OCI-M2 (cell line): ENCODE measurements around the gene RAI1.

ENCODE experiments used
- DNase-seq: peaks from one replicate; lab custom pipeline; 2025; ENCODE audit not compliant: unreplicated experiment; lab: John Stamatoyannopoulos, UW

RAI1 gene

DNA sequence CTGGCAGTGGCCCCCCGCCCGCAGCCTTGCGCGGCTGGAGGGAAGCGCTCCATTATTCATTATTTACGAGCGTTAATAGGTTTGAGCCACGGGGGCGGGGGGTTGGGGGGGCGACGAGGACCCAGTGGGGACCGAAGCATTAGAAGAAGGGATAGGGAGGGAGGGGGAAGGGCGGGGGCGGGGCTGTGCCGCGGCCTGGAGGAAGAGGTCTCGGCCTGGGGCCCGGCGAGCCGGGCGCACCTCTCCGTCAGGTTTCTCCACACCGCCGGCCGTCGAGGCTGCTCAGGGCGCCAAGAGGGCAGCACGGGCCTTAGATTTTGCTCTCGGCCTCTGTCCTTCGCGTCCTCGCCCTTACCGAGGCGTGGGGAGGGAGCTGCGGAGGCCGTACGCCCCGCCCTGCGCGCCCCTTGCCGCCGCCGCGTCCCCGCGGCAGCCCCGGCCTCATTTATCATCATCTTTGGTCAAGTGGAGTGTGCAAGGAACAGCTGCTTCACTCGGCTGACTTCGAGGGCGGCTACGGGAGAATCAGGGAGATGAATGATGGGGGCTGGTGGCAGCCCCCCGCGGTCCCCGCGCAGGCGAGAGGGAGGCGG, 101.4 kb downstream of the RAI1 start:
- DNase-seq: no peak

DNA sequence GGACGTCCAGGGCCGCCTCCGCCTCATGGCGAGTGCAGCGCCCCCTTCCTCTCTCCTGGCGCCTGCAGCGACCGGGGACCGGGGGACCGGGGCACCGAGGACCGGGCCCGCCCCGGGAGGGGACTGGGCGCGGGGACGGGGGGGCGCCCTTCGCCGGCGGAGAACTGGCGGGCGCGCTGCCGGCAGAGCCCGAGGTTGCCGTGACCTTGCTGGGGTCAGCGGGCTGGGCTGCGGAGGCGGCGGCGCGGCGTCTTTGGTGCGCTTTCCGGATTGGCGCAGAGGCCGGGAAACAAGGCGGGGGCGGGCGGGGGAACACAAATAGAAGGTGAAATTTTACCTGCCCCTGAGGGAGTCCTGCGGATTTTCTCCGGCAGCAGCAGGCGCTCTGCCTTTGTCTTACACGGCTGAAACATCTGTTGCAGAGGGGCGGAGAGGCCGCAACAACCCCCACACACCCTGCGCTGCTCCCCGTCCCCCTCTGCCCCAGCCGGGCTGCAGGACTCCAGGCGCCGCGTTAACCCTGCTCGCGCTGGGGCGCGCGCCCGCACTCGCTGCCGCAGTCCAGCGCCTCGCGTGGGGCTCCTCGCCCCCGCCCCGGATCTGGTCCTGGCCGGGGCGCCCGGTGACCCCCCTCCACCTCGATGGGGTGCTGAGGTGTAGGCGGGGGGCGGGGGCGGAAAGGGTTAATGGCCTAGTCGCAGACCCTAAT, 102.0 kb downstream of the RAI1 start:
- DNase-seq: no peak

DNA sequence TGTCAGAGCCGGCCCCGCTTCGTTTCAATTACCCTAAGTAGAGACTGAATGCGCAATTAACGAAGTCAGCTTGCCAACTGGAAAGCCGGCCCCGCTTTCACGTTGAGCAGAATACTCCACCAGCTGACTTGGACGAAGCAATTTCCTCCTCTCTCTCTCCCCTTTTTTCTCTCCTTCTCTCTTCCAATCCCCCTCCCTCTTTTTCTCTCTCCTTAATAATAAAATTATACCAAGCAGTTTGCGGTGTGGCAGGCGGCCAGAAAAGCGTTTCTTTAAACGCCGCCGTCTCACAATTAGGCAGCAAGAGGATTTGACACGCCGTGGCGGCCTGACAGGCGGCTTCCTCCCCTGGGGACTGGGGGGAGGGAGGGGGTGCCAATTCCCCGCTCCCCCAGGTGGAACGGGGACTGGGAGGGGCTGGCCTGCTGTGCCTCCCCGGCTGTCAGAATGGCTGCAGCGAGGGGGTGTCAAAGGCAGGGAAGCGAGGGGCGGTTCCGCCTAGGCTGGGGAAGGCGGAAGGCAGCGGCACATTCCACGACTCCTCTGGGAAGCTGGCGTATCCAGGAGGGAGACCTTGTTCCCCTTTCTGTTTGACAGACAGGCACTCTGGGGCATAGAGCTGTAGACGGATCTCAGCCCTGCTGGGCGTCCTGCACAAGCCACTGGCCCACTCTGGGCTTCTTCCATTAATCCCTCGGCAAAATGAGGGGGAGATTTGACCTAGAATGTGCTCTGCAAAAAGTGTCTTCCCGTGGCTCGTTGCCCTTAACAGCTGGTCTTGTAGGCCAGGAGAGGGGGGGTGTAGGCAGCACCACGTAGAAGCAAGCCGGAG, 102.8 kb downstream of the RAI1 start:
- no peak for DNase-seq

DNA sequence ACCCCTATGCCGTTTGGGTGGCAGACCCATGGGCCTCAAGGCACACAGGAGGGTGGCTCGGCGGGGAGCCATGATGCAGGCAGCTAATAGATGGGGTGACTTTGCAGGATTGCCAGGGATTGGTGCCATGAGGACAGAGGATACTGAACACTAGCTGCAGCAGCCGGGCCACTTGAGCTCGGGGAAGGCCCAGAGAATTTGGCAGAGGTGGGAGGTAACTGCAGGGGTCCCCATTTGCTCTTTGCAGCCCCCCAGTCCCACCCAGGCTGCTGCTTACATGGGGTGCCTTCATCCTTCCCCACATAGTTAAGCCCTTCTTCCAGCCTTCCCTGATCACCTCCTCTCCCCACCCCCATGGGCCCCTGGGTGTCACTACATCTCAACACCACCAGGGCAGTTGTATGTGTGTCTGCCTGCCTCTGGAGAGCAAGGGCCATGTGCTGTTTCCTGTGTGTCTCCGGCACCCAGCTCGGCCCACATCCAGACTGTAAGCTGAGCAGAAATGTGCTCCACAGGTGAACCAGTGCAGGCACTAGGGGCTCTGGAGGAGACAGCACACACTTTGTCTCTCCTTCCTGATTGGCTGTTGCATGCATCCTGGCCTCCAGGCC, 103.5 kb downstream of the RAI1 start:
- DNase-seq: no peak

DNA sequence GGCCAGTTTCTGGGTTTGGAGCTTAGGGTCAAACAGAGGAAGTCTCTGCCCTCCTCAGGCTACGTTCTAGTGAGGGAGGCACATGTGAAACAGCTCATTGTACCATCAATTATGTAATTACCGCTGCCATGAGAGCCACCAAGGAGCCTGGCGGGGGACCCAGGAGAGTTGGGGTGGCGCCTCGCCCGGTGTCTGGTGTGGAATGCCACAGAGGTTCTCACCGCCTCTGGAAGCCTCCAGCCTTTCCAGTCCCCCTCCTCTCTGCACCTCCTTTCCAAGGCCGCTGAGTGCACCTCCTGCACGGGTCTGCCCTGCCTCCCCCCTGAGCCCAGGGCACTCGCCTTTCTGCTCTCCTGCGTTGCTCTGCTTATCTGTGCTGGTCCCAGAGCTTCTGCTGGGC, 104.1 kb downstream of the RAI1 start:
- DNase-seq: no peak

DNA sequence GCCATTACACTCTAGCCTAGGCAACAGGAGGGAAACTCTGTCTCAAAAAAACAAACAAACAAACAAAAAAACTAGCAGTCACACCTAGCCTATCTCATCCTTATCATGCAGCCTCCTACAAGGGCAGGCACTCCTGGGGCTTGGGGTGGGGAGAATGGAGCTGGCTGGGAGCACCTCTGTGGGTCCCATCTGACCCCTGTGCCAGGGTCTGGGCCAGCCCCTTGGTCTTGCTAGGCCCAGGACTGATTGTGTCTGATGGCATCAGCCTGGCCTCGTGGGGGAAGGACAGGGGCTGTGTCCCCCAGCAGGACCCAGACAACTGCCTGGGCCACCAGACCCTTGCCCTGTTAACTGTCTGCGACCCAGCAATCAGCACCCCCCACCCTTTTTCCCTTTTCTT, 105.7 kb downstream of the RAI1 start:
- DNase-seq: no peak

DNA sequence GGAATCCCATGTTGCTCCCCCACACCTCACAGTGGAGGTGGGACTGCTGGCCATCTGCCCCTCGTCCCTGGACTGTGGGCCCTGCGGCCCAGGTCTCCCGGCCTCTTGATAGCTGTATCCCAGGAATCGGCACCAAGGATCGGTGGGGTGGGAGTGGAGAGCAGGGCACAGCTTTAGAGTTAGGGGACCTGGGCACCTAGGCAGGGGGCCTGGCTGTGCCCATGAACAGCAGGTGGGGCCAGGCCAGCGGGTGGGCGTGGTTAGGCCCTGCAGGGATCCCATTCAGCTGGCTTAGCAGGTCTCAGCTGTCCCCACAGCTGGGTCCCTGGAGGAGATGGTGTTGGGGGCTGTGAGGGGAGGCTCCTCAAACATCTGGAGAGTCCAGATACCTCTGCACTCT, 106.3 kb downstream of the RAI1 start:
- no peak for DNase-seq

DNA sequence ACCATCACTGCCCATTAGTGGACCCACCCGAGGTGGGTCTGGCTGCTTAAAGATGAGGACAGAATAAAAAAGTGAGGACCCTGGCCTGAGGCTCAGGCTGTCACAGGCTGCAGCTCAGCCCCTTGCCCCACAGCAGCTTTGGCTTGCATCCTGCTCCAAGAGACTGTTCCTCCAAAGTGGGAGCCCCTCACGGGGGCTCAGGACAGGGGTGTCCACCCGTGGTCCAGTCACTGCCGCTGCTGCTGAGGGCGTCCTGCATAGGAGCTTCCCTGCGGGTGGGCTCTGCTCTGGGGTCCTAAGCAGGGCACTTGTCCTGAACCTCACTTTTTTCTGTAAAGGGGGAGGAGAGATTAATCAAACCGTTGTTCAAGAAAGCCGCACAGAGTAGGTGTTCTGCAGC, 107.7 kb downstream of the RAI1 start:
- no peak for DNase-seq

DNA sequence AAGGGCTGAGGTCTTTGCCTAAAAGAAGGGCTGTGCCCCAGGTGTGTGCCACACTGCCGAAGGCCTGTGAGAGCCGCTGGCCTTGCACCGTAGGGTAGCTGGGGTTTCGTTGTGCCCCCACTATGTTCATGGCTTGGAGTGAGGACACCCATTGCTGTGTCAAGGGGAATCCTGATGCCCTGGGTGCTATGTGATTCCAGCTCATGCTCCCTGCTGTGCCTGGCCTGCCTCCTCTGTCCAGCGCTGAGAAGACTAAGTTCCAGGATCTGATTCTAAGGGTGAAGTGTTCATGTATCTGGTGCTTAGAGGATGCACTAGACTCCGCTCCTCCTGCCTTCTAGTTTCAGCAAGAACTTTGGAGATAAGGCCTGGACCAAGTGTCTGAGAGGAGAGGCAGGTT, 108.2 kb downstream of the RAI1 start:
- no peak for DNase-seq

DNA sequence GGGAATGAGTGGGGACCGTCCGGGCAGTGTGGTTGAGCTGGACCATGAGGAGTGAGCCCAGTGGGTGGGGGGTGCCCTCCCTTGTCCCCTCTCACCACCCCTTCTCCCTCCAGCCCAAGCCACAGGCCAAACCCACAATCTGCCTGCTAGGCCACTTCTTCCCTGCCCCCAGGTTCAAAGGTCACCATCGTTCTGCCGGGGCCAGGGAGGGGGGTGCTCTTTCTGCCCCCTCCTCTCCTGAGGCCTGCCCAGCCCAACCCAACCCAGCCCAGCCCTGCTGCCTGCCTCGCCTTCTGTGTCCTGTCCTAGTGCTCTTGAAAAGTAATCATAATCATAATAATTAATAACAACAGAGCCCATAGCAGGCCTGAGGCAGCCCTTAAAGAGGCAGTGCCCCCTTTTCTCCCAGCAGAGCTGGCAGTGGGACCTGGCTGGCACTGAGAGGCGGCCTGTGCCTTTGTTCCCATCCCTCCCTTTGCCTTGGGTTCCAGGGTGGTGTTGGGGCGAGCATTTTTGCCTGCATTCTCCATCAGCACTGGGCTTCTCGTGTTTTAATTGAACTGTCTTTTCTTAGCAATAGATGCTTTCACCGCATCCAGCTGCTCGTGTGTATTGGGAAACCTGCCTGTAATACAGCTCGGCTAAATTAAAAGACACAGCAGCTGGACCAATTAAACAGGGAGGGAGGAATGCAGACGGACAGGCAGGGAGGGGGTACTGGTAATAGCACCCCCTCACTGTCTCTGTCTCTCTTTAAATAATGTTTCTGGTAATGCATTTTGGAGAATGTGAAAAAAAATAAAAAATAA, 108.8 kb downstream of the RAI1 start:
- no peak for DNase-seq

DNA sequence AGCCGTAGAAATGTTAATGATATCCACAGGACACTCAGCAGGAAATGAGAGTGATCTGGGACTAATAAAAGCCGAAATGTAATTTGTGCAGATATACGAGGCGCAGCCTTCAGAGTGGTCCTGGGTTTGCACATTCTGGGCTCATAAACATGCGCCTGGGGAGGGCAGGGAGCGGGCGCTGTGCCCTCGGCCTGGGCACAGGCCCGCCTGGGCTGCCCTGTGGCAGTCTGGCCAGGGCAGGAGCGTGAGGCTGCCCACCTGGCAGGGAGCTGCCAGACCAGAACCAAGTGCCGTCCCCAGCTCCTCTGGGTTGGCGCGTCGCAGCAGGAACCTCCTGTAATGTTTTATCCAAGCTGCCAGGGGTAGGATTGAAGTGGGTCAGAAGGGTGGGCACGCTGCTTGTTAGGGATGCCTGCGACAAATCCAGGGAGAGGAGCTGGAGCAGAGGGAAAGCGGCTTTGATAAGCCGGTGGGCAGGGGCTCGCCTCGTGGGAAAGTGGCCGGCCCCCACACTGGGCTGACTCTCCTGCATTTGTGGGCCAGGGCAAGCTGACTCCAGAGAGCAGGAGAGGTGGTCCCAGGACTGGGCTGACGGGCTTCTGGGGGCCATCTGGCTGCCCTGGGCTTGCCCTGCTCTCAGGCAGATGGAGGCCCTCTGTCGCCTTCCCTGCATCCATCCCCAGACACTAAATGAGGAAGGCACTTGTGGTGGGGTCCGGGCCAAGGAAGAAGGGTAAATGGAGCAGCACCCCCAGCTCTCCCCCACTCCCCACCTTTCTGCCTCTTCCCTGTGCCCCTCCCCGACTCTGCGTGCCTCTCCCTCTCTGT, 109.6 kb downstream of the RAI1 start:
- no peak for DNase-seq

DNA sequence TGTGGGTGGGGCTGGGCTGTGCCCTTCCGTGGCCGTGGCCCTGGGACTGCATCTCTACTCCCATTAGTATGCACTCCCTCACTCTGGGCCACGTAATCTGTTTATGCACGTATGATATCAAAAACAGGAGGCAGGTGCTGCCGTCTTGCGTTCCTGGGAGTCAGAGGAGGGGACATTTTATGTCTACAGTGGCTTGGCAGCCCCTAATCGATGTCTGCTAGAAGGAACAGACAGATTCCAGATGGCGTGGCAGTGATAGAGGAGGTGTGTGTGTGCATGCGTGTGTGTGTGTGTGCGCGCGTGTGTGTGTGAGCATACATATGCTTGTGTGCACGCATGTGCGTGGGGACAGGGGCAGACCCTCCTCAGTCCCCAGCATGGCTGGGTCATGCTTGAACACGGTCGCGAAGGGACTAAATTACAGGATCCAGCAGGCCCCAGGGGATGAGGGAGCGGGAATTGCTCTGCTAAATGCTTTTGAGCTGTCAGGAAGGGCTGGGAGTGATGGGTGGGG, 110.8 kb downstream of the RAI1 start:
- no peak for DNase-seq

DNA sequence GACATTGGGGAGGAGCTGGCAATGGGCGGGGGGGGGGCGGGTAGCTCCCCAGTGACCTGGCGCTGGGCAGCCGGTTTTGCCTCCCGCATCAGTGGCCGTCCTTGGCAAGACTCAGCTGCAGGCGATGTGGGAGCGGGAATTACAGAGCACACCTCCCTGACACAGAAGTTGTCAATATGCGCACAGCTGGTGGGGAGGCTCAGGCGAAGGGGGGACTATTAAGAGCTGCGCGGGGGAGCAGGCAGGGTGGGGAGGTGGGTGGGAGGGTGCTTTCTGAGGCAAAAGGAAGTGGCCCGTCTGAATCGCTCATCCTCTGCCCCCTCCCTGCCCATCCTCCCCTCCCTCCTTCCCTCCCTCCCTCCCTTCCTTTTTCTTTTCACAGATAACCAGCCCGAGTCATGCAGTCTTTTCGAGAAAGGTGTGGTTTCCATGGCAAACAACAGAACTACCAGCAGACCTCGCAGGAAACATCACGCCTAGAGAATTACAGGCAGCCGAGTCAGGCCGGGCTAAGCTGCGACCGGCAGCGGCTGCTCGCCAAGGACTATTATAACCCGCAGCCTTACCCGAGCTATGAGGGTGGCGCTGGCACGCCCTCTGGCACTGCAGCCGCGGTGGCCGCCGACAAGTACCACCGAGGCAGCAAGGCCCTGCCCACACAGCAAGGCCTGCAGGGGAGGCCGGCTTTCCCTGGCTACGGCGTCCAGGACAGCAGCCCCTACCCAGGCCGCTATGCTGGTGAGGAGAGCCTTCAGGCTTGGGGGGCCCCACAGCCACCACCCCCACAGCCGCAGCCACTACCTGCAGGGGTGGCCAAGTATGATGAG, 111.5 kb downstream of the RAI1 start:
- DNase-seq: no peak

DNA sequence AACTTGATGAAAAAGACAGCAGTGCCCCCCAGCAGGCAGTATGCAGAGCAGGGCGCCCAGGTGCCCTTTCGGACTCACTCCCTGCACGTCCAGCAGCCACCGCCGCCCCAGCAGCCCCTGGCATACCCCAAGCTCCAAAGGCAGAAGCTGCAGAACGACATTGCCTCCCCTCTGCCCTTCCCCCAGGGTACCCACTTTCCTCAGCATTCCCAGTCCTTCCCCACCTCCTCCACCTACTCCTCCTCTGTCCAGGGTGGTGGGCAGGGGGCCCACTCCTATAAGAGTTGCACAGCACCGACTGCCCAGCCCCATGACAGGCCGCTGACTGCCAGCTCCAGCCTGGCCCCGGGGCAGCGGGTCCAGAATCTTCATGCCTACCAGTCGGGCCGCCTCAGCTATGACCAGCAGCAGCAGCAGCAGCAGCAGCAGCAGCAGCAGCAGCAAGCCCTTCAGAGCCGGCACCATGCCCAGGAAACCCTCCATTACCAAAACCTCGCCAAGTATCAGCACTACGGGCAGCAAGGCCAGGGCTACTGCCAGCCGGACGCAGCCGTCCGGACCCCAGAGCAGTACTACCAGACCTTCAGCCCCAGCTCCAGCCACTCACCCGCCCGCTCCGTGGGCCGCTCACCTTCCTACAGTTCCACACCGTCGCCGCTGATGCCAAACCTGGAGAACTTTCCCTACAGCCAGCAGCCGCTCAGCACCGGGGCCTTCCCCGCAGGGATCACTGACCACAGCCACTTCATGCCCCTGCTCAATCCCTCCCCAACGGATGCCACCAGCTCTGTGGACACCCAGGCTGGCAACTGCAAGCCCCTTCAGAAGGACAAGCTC, 112.3 kb downstream of the RAI1 start:
- no peak for DNase-seq

DNA sequence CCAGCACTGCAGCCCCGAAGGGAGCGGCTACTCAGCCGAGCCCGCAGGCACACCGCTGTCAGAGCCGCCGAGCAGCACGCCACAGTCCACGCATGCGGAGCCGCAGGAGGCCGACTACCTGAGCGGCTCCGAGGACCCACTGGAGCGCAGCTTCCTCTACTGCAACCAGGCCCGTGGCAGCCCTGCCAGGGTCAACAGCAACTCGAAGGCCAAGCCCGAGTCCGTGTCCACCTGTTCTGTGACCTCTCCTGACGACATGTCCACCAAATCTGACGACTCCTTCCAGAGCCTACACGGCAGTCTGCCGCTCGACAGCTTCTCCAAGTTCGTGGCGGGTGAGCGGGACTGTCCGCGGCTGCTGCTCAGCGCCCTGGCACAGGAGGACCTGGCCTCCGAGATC, 113.1 kb downstream of the RAI1 start:
- DNase-seq: no peak

DNA sequence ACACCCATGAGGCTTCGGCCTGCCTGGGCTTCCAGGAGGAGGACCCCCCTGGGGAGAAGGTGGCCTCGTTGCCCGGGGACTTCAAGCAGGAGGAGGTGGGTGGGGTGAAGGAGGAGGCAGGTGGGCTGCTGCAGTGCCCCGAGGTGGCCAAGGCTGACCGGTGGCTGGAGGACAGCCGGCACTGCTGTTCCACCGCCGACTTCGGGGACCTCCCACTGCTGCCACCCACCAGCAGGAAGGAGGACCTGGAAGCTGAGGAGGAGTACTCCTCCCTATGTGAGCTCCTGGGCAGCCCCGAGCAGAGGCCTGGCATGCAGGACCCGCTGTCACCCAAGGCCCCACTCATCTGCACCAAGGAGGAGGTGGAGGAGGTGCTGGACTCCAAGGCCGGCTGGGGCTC, 114.0 kb downstream of the RAI1 start:
- no peak for DNase-seq

DNA sequence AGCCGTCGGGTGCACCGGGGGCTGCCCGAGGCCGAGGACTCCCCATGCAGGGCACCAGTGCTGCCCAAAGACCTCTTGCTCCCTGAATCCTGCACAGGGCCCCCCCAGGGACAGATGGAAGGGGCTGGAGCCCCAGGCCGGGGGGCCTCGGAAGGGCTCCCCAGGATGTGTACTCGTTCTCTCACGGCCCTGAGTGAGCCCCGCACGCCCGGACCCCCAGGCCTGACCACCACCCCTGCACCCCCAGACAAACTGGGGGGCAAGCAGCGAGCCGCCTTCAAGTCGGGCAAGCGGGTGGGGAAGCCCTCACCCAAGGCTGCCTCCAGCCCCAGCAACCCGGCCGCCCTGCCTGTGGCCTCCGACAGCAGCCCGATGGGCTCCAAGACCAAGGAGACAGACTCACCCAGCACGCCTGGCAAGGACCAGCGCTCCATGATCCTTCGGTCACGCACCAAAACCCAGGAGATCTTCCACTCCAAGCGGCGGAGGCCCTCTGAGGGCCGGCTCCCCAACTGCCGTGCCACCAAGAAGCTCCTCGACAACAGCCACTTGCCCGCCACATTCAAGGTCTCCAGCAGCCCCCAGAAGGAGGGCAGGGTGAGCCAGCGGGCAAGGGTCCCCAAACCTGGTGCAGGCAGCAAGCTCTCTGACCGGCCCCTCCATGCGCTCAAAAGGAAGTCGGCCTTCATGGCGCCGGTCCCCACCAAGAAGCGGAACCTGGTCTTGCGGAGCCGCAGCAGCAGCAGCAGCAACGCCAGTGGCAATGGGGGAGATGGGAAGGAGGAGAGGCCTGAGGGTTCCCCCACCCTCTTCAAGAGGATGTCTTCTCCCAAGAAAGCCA, 114.9 kb downstream of the RAI1 start:
- no peak for DNase-seq

DNA sequence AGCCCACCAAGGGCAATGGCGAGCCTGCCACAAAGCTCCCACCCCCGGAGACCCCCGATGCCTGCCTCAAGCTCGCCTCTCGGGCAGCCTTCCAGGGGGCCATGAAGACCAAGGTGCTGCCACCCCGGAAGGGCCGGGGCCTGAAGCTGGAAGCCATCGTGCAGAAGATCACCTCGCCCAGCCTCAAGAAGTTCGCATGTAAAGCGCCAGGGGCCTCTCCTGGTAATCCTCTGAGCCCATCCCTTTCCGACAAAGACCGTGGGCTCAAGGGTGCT, 115.5 kb downstream of the RAI1 start:
- no peak for DNase-seq
